ENCODE data around the gene FKBP3.

The FKBP3 gene

DNA sequence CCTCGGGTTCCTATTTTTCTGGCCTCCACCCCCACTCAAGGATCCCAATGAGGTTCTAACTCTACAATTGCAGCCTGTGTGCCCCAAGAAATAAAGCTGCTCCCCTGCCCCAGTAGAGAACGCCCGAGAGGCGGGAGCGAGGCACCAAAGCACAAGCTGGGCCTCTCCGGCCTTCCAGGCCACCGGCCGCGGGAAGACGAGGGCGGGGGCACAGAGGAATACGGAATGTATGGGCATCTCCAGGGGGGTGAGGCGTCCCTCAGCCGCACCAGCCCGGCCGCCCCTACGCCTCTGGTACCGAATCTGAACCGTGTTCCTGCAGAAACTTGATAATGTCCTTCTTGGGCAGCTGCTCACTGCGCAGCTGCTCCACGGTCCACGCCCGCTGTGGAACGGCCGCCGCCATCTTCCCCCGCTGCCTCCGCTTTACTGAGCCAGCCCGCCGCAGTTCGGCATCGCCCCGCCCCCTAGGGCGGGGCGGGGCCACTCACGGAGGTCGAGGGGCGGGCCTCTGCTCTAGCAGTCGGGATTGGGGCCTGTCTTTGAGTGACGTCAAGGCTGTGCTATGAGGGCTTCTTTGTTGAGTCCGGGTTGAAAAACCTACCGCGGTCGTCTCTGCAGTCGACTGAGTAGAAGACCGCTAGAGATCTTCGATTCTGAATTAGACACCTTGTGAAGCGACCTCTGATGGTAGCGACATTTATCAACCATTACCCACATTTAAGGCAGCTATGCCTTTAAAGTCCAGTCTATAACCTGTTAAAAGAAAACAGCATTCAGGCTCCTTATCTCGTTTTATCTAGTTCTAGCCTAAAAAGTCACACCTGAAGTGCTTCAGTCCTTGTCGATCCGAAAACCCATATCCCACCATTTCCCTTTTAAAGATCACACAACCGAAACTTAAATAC, at the start of gene FKBP3:
TSS of gene FKBP3 (minus strand) at position 431 of the 908 bp plus-strand sequence. CDS start at position 406, 25 bp downstream.
- peak; percentile 98 for DNase-seq

GRCh38 chr14:45181806-45182205, 47.5 kb upstream of the FKBP3 start:
- no peak for DNase-seq

DNA sequence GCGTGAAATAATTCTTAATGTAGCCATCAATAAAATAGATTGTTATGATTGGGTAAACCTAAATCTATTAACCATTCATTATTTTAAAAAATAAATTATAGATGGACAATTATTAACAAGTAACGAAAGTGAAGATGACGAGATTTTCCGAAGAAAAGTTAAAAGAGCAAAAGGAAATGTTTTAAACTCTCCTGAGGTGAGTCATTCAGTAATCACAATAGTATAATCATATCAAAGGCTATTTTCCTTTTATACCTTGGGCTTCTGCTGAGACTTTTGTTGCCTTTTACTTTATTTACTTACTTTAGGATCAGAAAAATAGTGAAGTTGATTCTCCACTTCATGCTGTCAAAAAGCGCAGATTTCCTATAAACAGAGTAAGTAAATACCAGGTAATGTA, 47.0 kb upstream of the FKBP3 start:
- no peak for DNase-seq

GRCh38 chr14:45177076-45177475, 42.8 kb upstream of the FKBP3 start:
- no peak for DNase-seq

GRCh38 chr14:45169906-45170305, 35.6 kb upstream of the FKBP3 start:
- no peak for DNase-seq

GRCh38 chr14:45156067-45156466, 21.8 kb upstream of the FKBP3 start:
- DNase-seq = no peak

- DNase-seq = no peak
Observed at GRCh38 chr14:45150386-45150890, 16.2 kb upstream of the FKBP3 start.

DNA sequence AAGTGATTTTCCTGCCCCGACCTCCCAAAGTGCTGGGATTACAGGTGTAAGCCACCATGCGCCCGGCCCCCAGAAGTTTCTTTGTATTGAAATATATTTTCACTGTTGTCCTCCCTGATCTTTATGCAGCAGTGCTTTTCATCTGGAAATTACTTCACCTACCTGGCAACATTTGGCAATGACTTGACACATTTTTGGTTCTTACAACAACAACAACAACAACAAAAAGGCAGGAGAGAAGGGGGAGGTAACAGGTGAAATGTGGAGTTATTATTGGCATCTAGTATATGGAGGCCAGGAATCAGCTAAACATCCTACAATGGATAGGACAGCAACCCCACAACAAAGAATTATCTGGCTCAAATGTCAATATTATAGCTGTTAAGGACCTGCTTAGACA, 15.3 kb upstream of the FKBP3 start:
- no peak for DNase-seq

- no peak for DNase-seq
Observed at GRCh38 chr14:45145214-45145613, 10.9 kb upstream of the FKBP3 start.

GRCh38 chr14:45144658-45145057, 10.4 kb upstream of the FKBP3 start:
- DNase-seq = no peak

DNA sequence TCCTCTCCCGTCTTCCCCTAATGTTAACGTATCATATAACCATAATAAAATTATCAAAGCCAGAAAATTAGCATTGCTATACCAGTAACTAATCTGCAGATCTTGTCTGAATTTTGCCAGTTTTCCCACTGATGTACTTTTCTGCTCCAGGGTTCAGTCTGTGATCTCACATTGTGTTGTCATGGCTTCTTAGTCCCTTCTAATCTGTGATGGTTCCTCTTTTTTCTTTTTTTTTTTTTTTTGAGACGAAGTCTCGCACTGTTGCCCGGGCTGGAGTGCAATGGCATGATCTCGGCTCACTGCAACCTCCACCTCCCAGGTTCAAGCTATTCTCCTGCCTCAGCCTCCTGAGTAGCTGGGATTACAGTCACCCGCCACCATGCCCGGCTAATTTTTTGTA, 7.8 kb upstream of the FKBP3 start:
- DNase-seq = peak; percentile 52

GRCh38 chr14:45140661-45141187, 6.4 kb upstream of the FKBP3 start:
- peak; percentile 2 for DNase-seq

- no peak for DNase-seq
Observed at GRCh38 chr14:45136399-45136798, 2.1 kb upstream of the FKBP3 start.

DNA sequence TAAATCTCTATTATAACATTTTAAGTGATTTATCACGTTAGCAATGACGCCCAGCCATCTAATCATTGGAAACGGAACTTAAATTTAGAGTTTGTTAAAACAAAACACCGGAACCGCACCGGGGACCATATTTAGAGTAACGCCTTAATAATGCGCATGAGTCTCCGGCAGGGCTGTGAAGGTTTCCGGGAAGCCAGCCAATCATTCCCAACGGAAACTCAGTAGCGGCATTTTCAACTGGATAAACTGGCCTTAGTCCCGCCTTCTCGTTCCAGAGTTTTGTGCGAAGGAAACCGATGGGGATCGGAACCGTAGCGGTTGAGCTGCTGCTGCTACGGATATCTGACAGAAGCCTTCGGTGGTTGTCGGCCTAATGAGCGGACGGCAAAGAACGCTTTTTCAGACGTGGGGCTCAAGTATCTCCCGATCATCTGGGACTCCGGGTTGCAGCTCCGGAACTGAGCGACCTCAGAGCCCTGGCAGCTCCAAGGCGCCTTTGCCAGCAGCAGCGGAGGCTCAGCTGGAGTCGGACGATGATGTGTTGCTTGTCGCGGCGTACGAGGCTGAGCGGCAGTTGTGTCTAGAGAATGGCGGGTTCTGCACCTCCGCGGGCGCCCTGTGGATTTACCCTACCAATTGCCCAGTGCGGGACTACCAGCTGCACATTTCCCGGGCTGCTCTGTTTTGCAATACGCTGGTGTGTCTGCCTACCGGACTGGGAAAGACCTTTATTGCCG, 1.5 kb upstream of the FKBP3 start, which contains the start of gene FANCM:
TSS of gene FANCM (plus strand) at position 272 of the 737 bp plus-strand sequence. CDS start at position 374, 102 bp downstream.
- peak; percentile 97 for DNase-seq

GRCh38 chr14:45135156-45135555, 875 bp upstream of the FKBP3 start:
- peak; percentile 58 for DNase-seq

- no peak for DNase-seq
Observed at GRCh38 chr14:45133683-45134050, 614 bp downstream of the FKBP3 start.

GRCh38 chr14:45128963-45129629, 5.2 kb downstream of the FKBP3 start:
- no peak for DNase-seq

DNA sequence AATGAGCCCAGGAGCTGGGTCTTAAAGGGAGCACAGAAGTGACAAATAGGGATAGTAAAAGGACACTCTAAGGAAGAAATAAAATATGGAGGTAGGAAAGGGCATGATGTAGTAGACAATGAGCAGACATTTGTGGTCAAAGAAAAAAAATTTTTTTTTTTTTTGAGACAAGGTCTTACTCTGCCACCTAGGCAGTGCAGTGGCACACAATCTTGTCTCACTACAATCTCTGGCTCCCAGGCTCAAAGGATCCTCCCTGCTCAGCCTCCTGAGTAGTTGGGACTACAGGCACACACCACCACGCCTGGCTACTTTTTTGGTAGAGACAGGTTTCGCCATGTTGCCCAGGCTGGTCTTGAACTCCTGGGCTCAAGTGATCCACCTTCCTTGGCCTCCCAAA, 8.5 kb downstream of the FKBP3 start:
- DNase-seq = no peak

- no peak for DNase-seq
Observed at GRCh38 chr14:45123271-45123670, 11.0 kb downstream of the FKBP3 start.

GRCh38 chr14:45120096-45120495, 14.2 kb downstream of the FKBP3 start:
- DNase-seq = peak; percentile 88

GRCh38 chr14:45118594-45118993, 15.7 kb downstream of the FKBP3 start:
- DNase-seq = no peak

DNA sequence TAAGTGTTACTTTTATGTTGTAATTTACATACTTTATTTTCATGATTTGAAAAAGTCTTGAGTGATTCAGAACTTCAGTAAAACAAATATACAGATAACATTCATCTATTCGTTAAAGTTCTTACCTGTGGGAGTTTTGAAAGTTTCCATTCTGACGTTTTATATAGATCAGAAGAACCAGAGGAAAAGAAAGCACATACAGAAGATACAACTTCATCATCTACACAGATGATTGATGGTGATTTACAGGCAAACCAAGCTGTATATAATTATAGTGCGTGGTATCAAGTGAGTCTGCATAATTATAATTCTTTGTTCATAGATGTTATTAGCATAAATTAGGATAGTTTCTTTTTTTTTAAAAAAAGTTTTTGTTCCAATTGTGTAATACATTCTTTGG, 20.0 kb downstream of the FKBP3 start:
- no peak for DNase-seq
